Measurements from ENCODE around the gene VEPH1. TPM values are rescaled to one million over a fixed set of nuclear protein-coding genes. Genes with fewer than 3 reads are reported as not detected.
"Not testable (repeated sequence)": the region's sequence is repeated elsewhere in the genome, so short reads cannot be mapped to it uniquely, and the experiment has no call there.

The VEPH1 gene
- total RNA-seq, 1 donor from 2014 or later, result 6.4 TPM

GRCh38 chr3:157347577-157348303, 155.5 kb downstream of the VEPH1 start:
- no peak for DNase-seq

- no peak for DNase-seq
Measured at GRCh38 chr3:157336252-157337009, 166.8 kb downstream of the VEPH1 start.

- DNase-seq, result no peak
Measured at GRCh38 chr3:157335233-157336076, 167.8 kb downstream of the VEPH1 start.

GRCh38 chr3:157333551-157333991, 169.6 kb downstream of the VEPH1 start:
- DNase-seq, result no peak

- DNase-seq, result peak; percentile 44
Measured at GRCh38 chr3:157330206-157330605, 173.0 kb downstream of the VEPH1 start.

- DNase-seq, result no peak
Measured at GRCh38 chr3:157329551-157329950, 173.7 kb downstream of the VEPH1 start.

GRCh38 chr3:157327837-157328236, 175.4 kb downstream of the VEPH1 start:
- no peak for DNase-seq

- DNase-seq, result no peak
Measured at GRCh38 chr3:157327018-157327417, 176.2 kb downstream of the VEPH1 start.

GRCh38 chr3:157324869-157325268, 178.3 kb downstream of the VEPH1 start:
- DNase-seq, result not testable (repeated sequence)

- DNase-seq, result peak; percentile 11
Measured at GRCh38 chr3:157323360-157323759, 179.9 kb downstream of the VEPH1 start.

- DNase-seq, result peak; percentile 34
Measured at GRCh38 chr3:157319672-157320071, 183.5 kb downstream of the VEPH1 start.

- no peak for DNase-seq
Measured at GRCh38 chr3:157318639-157319288, 184.5 kb downstream of the VEPH1 start.

GRCh38 chr3:157317895-157318294, 185.3 kb downstream of the VEPH1 start:
- DNase-seq, result no peak

- no peak for DNase-seq
Measured at GRCh38 chr3:157313186-157313585, 190.0 kb downstream of the VEPH1 start.

- no peak for DNase-seq
Measured at GRCh38 chr3:157312376-157312745, 190.9 kb downstream of the VEPH1 start.

- peak; percentile 94 for DNase-seq
Measured at GRCh38 chr3:157311633-157312375, 191.4 kb downstream of the VEPH1 start.

- DNase-seq, result no peak
Measured at GRCh38 chr3:157310329-157311052, 192.7 kb downstream of the VEPH1 start.

- DNase-seq, result no peak
Measured at GRCh38 chr3:157306502-157306901, 196.7 kb downstream of the VEPH1 start.

- no peak for DNase-seq
Measured at GRCh38 chr3:157305392-157305791, 197.8 kb downstream of the VEPH1 start.

GRCh38 chr3:157301755-157302154, 201.5 kb downstream of the VEPH1 start:
- DNase-seq, result no peak

Data from skin of body (tissue), 2 donors.